ENCODE measurements around the gene TNRC6C. TPM values are rescaled to one million over a fixed set of nuclear protein-coding genes. Genes with fewer than 3 reads are reported as not detected.

The TNRC6C gene
- total and polyA plus RNA-seq, 2 experiments from 2014 or later, result 4.2 to 5.6 TPM

DNA sequence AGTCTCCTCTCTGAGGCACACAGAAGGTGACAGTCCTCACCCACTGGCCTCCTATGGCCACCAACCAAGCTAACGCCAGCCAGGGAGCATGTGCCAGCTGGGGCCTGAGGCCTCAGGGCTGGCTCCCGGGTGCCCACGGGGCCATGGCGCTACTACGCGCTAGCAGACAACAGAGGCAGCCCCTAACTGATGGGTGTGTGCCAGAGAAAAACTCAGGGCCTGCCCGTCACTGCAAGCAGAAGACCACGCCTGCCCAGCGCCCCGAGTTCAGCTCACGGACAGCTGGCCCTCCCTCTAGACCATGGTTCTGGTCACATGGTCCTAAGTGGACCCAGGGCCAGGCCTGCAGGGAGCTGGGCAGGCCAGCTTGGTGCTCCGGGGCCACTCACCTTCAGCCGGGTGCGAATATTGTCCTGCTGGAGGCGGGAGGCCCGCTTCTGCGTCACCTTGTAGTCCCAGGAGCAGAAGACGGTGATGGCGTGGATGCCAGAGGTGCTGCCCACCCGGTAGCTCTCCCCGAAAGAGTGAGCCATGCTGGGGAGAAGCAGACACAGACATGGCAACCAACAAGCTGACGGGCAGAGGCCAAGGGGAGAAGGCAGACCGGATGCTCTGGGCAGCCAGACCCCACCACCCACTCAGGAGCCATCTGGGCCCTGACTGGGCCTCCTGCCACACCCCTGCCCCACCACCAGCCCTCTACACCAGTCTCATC, 163.9 kb downstream of the TNRC6C start:
- Histone ChIP-seq H3K36me3 (replicated peaks; ENCODE audit: insufficient read depth, low read depth) (no peaks in the 10 kb centered on the region), H3K27ac (no peak overlapping the region)

GRCh38 chr17:78122931-78123249, 164.4 kb downstream of the TNRC6C start:
- peaks cover 11% of the 10 kb centered on the region for H3K4me1 ChIP-seq (ENCODE audit: insufficient read depth)
- 79% methylated on average over 3 of the region's 4 CpGs for WGBS (ENCODE audit: low lambda C conversion rate, missing lambda C conversion rate)
- no peaks in the 10 kb centered on the region for H3K27me3 ChIP-seq
- DNase-seq (ENCODE audit: low spot score), result no peak
- H2AFZ ChIP-seq, result no peak overlapping the region
- H3K9me3 ChIP-seq (ENCODE audit: low read depth), result no peaks in the 10 kb centered on the region
- no peaks in the 10 kb centered on the region for H3K36me3 ChIP-seq (replicated peaks; ENCODE audit: insufficient read depth, low read depth)
- no peak overlapping the region for H3K4me3 ChIP-seq
- H3K4me2 ChIP-seq, result no peak overlapping the region
- H4K20me1 ChIP-seq (ENCODE audit: insufficient read depth, poor library complexity, severe bottlenecking), result no peaks in the 10 kb centered on the region
- no peak overlapping the region for H3K27ac ChIP-seq
- H3K9me2 ChIP-seq (replicated peaks; ENCODE audit: insufficient read depth), result no peaks in the 10 kb centered on the region
- H3K79me2 ChIP-seq, result peaks cover 3% of the 10 kb centered on the region
- TF ChIP-seq, protein P1, sequence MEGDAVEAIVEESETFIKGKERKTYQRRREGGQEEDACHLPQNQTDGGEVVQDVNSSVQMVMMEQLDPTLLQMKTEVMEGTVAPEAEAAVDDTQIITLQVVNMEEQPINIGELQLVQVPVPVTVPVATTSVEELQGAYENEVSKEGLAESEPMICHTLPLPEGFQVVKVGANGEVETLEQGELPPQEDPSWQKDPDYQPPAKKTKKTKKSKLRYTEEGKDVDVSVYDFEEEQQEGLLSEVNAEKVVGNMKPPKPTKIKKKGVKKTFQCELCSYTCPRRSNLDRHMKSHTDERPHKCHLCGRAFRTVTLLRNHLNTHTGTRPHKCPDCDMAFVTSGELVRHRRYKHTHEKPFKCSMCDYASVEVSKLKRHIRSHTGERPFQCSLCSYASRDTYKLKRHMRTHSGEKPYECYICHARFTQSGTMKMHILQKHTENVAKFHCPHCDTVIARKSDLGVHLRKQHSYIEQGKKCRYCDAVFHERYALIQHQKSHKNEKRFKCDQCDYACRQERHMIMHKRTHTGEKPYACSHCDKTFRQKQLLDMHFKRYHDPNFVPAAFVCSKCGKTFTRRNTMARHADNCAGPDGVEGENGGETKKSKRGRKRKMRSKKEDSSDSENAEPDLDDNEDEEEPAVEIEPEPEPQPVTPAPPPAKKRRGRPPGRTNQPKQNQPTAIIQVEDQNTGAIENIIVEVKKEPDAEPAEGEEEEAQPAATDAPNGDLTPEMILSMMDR (IDR thresholded peaks at IDR 0.05; ENCODE audit: poor library complexity), result no peak
- no peak for TF ChIP-seq EZH2 (IDR thresholded peaks at IDR 0.05; ENCODE audit: borderline replicate concordance)
- TF ChIP-seq EZH2phosphoT487 (IDR thresholded peaks at IDR 0.05; ENCODE audit: low read depth, severe bottlenecking, unreplicated experiment), result no peak

More for the DNA sequence above, 163.9 kb downstream of the TNRC6C start:
- Histone ChIP-seq H3K9me2 (replicated peaks; ENCODE audit: insufficient read depth) (no peaks in the 10 kb centered on the region), H3K79me2 (peaks cover 3% of the 10 kb centered on the region), H3K27me3 (no peaks in the 10 kb centered on the region), H3K4me3 (no peak overlapping the region), H4K20me1 (ENCODE audit: insufficient read depth, poor library complexity, severe bottlenecking) (no peaks in the 10 kb centered on the region), H3K4me2 (no peak overlapping the region), H2AFZ (no peak overlapping the region), H3K4me1 (ENCODE audit: insufficient read depth) (peaks cover 7% of the 10 kb centered on the region), H3K9me3 (ENCODE audit: low read depth) (no peaks in the 10 kb centered on the region)
- DNase-seq (ENCODE audit: low spot score), result no peak
- WGBS (ENCODE audit: low lambda C conversion rate, missing lambda C conversion rate), result 98% methylated on average over 21 of the region's 23 CpGs
- TF ChIP-seq EZH2 (IDR thresholded peaks at IDR 0.05; ENCODE audit: borderline replicate concordance) (no peak), EZH2phosphoT487 (IDR thresholded peaks at IDR 0.05; ENCODE audit: low read depth, severe bottlenecking, unreplicated experiment) (no peak)
- TF ChIP-seq, protein P1 (IDR thresholded peaks at IDR 0.05; ENCODE audit: poor library complexity), result no peak

GRCh38 chr17:78123258-78123929, 164.9 kb downstream of the TNRC6C start:
- no peaks in the 10 kb centered on the region for H3K36me3 ChIP-seq (replicated peaks; ENCODE audit: insufficient read depth, low read depth)
- no peaks in the 10 kb centered on the region for H4K20me1 ChIP-seq (ENCODE audit: insufficient read depth, poor library complexity, severe bottlenecking)
- TF ChIP-seq EZH2 (IDR thresholded peaks at IDR 0.05; ENCODE audit: borderline replicate concordance), result no peak
- TF ChIP-seq EZH2phosphoT487 (IDR thresholded peaks at IDR 0.05; ENCODE audit: low read depth, severe bottlenecking, unreplicated experiment), result no peak
- TF ChIP-seq, protein P1 (IDR thresholded peaks at IDR 0.05; ENCODE audit: poor library complexity), result no peak
- no peak for DNase-seq (ENCODE audit: low spot score)
- H3K4me2 ChIP-seq, result no peak overlapping the region
- H2AFZ ChIP-seq, result no peak overlapping the region
- no peaks in the 10 kb centered on the region for H3K27me3 ChIP-seq
- no peak overlapping the region for H3K27ac ChIP-seq
- peaks cover 3% of the 10 kb centered on the region for H3K79me2 ChIP-seq
- no peak overlapping the region for H3K4me3 ChIP-seq
- H3K9me3 ChIP-seq (ENCODE audit: low read depth), result no peaks in the 10 kb centered on the region
- over 99% methylated on average over 5 of the region's 5 CpGs for WGBS (ENCODE audit: low lambda C conversion rate, missing lambda C conversion rate)
- peaks cover 12% of the 10 kb centered on the region for H3K4me1 ChIP-seq (ENCODE audit: insufficient read depth)
- H3K9me2 ChIP-seq (replicated peaks; ENCODE audit: insufficient read depth), result no peaks in the 10 kb centered on the region

Data from hepatocyte (in vitro differentiated cells).